Sciatic nerve (tissue), 2 donors: ENCODE data around the gene TMPRSS3. TPM values are rescaled to one million over a fixed set of nuclear protein-coding genes. Genes with fewer than 3 reads are reported as not detected.

ENCODE experiments used
- ATAC-seq: fragments of 200-7000 bp; cut with Tn5 transposase; one replicate; pipeline ENCODE4 v1.9.1; 2020; ENCODE audit warnings: mild to moderate bottlenecking, moderate library complexity
- DNase-seq: peaks from one replicate; pipeline ENCODE4 v3.0.0-alpha.2; 2020; ENCODE audit warnings: low spot score
- intact Hi-C: fragments of 100-400 bp; cut with DNase I; formaldehyde crosslinking; loops from one replicate; pipeline ENCODE4 v1.14.2; 2022
- total RNA-seq: library from RNA; stranded (reverse); fragmentation: NEBNext Ultra II Directional; extraction: Animal tissue kit (Norgen Biotek cat#: 25700); gene quantifications from one replicate; pipeline ENCODE4 v1.2.1, GENCODE V29; 2021
- donor health status: DM: no; HTN: no; CAD: no.
- donor health status: DM: no; HTN: no; CAD: no.

The TMPRSS3 gene
- total RNA-seq, 1 donor from 2014 or later = not detected

- DNase-seq (no peak), ATAC-seq (no peak)
- intact Hi-C loops = no loop called here
These were observed 49.4 kb downstream of the TMPRSS3 start for GRCh38 chr21:42346441-42346840.

GRCh38 chr21:42344631-42345030 lies 51.2 kb downstream of the TMPRSS3 start:
- DNase-seq = no peak
- ATAC-seq = no peak
- intact Hi-C loops = no loop called here

- intact Hi-C loops = no loop called here
- DNase-seq (no peak), ATAC-seq (no peak)
These were observed 51.8 kb downstream of the TMPRSS3 start for GRCh38 chr21:42343963-42344510.

GRCh38 chr21:42343556-42343955 lies 52.3 kb downstream of the TMPRSS3 start:
- ATAC-seq (no peak), DNase-seq (no peak)
- intact Hi-C loops = no loop called here

GRCh38 chr21:42343101-42343500 lies 52.8 kb downstream of the TMPRSS3 start:
- DNase-seq = no peak
- intact Hi-C loops = no loop called here
- no peak for ATAC-seq

- ATAC-seq (no peak), DNase-seq (no peak)
- intact Hi-C loops = no loop called here
These were observed 53.9 kb downstream of the TMPRSS3 start for GRCh38 chr21:42341776-42342542.

GRCh38 chr21:42340187-42341050 lies 55.4 kb downstream of the TMPRSS3 start:
- ATAC-seq (no peak), DNase-seq (no peak)
- intact Hi-C loops = no loop called here

- intact Hi-C loops = no loop called here
- ATAC-seq = no peak
- peak; percentile 48 for DNase-seq
These were observed 56.8 kb downstream of the TMPRSS3 start for GRCh38 chr21:42338729-42339715.

GRCh38 chr21:42337830-42338728 lies 57.8 kb downstream of the TMPRSS3 start:
- intact Hi-C loops = no loop called here
- DNase-seq = peak; percentile 78
- ATAC-seq = peak; percentile 80

GRCh38 chr21:42337276-42337675 lies 58.6 kb downstream of the TMPRSS3 start:
- DNase-seq (no peak), ATAC-seq (no peak)
- intact Hi-C loops = no loop called here

GRCh38 chr21:42336054-42336453 lies 59.8 kb downstream of the TMPRSS3 start:
- DNase-seq = no peak
- intact Hi-C loops = no loop called here
- ATAC-seq = no peak

GRCh38 chr21:42332557-42333317 lies 63.1 kb downstream of the TMPRSS3 start:
- no peak for DNase-seq
- intact Hi-C loops = no loop called here
- ATAC-seq = no peak

- ATAC-seq (no peak), DNase-seq (no peak)
- intact Hi-C loops = no loop called here
These were observed 64.2 kb downstream of the TMPRSS3 start for GRCh38 chr21:42331660-42332059.

- intact Hi-C loops = no loop called here
- ATAC-seq = no peak
- no peak for DNase-seq
These were observed 65.2 kb downstream of the TMPRSS3 start for GRCh38 chr21:42330380-42331371.

GRCh38 chr21:42324896-42325295 lies 71.0 kb downstream of the TMPRSS3 start:
- ATAC-seq (no peak), DNase-seq (no peak)
- intact Hi-C loops = no loop called here
